Mesendoderm (in vitro differentiated cells): ENCODE measurements around the gene SIPA1L2. TPM values are rescaled to one million over a fixed set of nuclear protein-coding genes. Genes with fewer than 3 reads are reported as not detected.

Experiments
- DNase-seq: peaks from one replicate; pipeline ENCODE4 v3.0.0; 2013
- H2AK5ac ChIP-seq: 2 replicates; pipeline ENCODE4 v1.6.1; 2013; ENCODE audit warnings: low read length, inconsistent platforms
- H2BK120ac ChIP-seq: 2 replicates; pipeline ENCODE4 v1.6.1; 2013; ENCODE audit warnings: low read depth, mild to moderate bottlenecking, low read length, moderate library complexity, mixed read lengths
- H2BK15ac ChIP-seq: replicated peaks from 2 replicates; pipeline ENCODE4 v1.6.1; 2013; ENCODE audit warnings: low read depth, mild to moderate bottlenecking, moderate library complexity
- H2BK5ac ChIP-seq: 2 replicates; pipeline ENCODE4 v1.6.1; 2013; ENCODE audit warnings: low read length, inconsistent platforms
- H3K18ac ChIP-seq: 2 replicates; pipeline ENCODE4 v1.6.1; 2013; ENCODE audit warnings: mild to moderate bottlenecking, low read length, mixed read lengths
- H3K23ac ChIP-seq: one replicate; pipeline ENCODE4 v1.6.1; 2013; ENCODE audit warnings: low read length
- H3K27ac ChIP-seq: 2 replicates; pipeline ENCODE4 v1.5.1; 2013; ENCODE audit warnings: low read depth, mild to moderate bottlenecking, inconsistent platforms, low read length, moderate library complexity
- H3K27me3 ChIP-seq: 2 replicates; pipeline ENCODE4 v1.6.1; 2013; ENCODE audit warnings: low read length, control low read depth, mild to moderate bottlenecking, inconsistent platforms; ENCODE audit not compliant: insufficient read depth, poor library complexity
- H3K36me3 ChIP-seq: 2 replicates; pipeline ENCODE4 v1.6.1; 2013; ENCODE audit warnings: low read length, inconsistent platforms; ENCODE audit not compliant: control insufficient read depth, insufficient read depth
- H3K4ac ChIP-seq: one replicate; pipeline ENCODE4 v1.6.1; 2013; ENCODE audit warnings: low read depth, mild to moderate bottlenecking, low read length, moderate library complexity
- H3K4me1 ChIP-seq: 2 replicates; pipeline ENCODE4 v1.6.1; 2013; ENCODE audit warnings: low read depth, low read length, inconsistent platforms; ENCODE audit not compliant: control insufficient read depth
- H3K4me2 ChIP-seq: 2 replicates; pipeline ENCODE4 v1.6.1; 2013; ENCODE audit warnings: low read length
- H3K4me3 ChIP-seq: 2 replicates; pipeline ENCODE4 v1.5.1; 2013; ENCODE audit warnings: mild to moderate bottlenecking, low read length
- H3K56ac ChIP-seq: one replicate; pipeline ENCODE4 v1.6.1; 2013; ENCODE audit warnings: low read length
- H3K79me1 ChIP-seq: 2 replicates; pipeline ENCODE4 v1.6.1; 2013; ENCODE audit warnings: low read length, inconsistent platforms
- H3K79me2 ChIP-seq: 2 replicates; pipeline ENCODE4 v1.6.1; 2013; ENCODE audit warnings: mild to moderate bottlenecking, low read length; ENCODE audit not compliant: control insufficient read depth, insufficient read depth
- H3K9ac ChIP-seq: 2 replicates; pipeline ENCODE4 v1.6.1; 2013; ENCODE audit warnings: low read length, inconsistent platforms
- H4K5ac ChIP-seq: one replicate; pipeline ENCODE4 v1.6.1; 2013; ENCODE audit warnings: low read length
- H4K8ac ChIP-seq: one replicate; pipeline ENCODE4 v1.6.1; 2013; ENCODE audit warnings: low read depth, mild to moderate bottlenecking, control low read depth, low read length, moderate library complexity
- WGBS: extraction: QIAGEN DNeasy Blood & Tissue Kit; methylation state at CpG from one replicate; pipeline ENCODE4 v1.1.7; 2013; ENCODE audit warnings: low lambda C conversion rate, missing lambda C conversion rate; ENCODE audit not compliant: insufficient coverage; ENCODE audit errors: extremely low coverage; 5-methylcytosine and 5-hydroxymethylcytosine counted together
- polyA plus RNA-seq, 2 experiments: library from polyadenylated mRNA; stranded (reverse); fragments of 200-250 nt; gene quantifications; one replicate each; pipeline ENCODE4 v1.2.3, GENCODE V29; 2013

SIPA1L2 gene, protein sequence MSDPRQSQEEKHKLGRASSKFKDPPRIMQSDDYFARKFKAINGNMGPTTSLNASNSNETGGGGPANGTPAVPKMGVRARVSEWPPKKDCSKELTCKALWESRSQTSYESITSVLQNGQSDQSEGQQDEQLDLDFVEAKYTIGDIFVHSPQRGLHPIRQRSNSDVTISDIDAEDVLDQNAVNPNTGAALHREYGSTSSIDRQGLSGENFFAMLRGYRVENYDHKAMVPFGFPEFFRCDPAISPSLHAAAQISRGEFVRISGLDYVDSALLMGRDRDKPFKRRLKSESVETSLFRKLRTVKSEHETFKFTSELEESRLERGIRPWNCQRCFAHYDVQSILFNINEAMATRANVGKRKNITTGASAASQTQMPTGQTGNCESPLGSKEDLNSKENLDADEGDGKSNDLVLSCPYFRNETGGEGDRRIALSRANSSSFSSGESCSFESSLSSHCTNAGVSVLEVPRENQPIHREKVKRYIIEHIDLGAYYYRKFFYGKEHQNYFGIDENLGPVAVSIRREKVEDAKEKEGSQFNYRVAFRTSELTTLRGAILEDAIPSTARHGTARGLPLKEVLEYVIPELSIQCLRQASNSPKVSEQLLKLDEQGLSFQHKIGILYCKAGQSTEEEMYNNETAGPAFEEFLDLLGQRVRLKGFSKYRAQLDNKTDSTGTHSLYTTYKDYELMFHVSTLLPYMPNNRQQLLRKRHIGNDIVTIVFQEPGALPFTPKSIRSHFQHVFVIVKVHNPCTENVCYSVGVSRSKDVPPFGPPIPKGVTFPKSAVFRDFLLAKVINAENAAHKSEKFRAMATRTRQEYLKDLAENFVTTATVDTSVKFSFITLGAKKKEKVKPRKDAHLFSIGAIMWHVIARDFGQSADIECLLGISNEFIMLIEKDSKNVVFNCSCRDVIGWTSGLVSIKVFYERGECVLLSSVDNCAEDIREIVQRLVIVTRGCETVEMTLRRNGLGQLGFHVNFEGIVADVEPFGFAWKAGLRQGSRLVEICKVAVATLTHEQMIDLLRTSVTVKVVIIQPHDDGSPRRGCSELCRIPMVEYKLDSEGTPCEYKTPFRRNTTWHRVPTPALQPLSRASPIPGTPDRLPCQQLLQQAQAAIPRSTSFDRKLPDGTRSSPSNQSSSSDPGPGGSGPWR (N-terminal part only)
- polyA plus RNA-seq (2013, experiment 1 of 2), result 31.7 TPM
- polyA plus RNA-seq (2013, experiment 2 of 2), result 33.6 TPM

DNA sequence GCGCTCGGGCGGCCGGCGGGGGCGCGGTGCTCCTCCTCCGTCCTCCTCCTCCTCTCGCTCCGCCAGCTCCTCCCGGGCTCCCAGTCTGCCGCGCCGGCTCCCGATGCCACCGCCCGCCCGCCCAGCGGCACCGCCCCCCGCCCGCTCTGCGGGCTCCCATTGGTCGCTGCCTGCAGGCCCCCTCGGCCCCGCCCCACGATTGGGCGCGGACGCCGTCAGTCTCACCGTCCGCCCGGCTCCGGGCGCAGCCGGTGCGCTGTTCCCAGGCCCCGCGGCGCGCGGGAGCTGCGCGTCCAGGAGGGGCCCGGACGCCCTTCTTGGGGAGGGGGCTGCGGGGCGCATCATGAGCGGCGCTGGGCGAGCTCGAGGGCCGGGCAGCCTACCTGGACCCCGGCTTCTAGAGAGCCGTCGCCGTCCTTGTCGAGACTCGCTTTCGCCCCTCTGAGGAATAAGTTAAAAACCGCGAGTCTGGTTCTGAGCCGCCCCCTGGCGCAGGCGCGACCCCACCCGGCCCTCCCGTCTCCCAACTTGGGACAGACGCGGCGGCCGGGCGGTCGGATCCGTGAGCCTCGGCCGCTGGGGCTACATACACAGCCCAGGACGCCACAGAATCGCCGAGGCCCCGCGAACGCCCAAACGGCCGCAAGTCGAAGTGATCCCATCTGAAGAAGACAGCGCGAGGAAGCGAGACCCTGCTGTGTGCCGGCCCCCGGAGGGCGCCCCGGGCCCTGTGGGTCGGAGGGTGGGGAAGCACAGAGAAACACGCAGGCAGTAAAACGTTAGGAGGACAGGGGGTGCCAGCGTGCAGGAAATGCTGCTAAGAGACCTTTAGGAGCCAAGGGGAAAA is at the start of gene SIPA1L2:
Gene SIPA1L2 (minus strand): TSS at position 87 of the 847 bp plus-strand sequence. CDS start 114,794 bp downstream, outside the sequence.
- Histone ChIP-seq H3K4me1 (peaks cover 10% of the 10 kb centered on the region), H3K56ac (peak within 1 kb of the TSS; percentile 90), H4K5ac (no peak within 1 kb of the TSS), H3K79me2 (peaks cover 41% of the 10 kb centered on the region), H3K4ac (peak within 1 kb of the TSS; percentile 93), H2AK5ac (no peak within 1 kb of the TSS), H3K4me3 (peak within 1 kb of the TSS; percentile 84), H4K8ac (peak within 1 kb of the TSS; percentile 41), H3K4me2 (peak within 1 kb of the TSS; percentile 76), H3K9ac (peak within 1 kb of the TSS; percentile 82), H3K79me1 (peaks cover 1% of the 10 kb centered on the region), H3K23ac (peak within 1 kb of the TSS; percentile 95), H2BK5ac (no peak within 1 kb of the TSS), H2BK120ac (no peak within 1 kb of the TSS), H3K27ac (peak within 1 kb of the TSS; percentile 65), H2BK15ac (no peak within 1 kb of the TSS), H3K18ac (peak within 1 kb of the TSS; percentile 28), H3K27me3 (no peaks in the 10 kb centered on the region), H3K36me3 (no peaks in the 10 kb centered on the region)
- DNase-seq, result peak; percentile 96
- no CpG with 5 or more reads among the region's 98 CpGs for WGBS

DNA sequence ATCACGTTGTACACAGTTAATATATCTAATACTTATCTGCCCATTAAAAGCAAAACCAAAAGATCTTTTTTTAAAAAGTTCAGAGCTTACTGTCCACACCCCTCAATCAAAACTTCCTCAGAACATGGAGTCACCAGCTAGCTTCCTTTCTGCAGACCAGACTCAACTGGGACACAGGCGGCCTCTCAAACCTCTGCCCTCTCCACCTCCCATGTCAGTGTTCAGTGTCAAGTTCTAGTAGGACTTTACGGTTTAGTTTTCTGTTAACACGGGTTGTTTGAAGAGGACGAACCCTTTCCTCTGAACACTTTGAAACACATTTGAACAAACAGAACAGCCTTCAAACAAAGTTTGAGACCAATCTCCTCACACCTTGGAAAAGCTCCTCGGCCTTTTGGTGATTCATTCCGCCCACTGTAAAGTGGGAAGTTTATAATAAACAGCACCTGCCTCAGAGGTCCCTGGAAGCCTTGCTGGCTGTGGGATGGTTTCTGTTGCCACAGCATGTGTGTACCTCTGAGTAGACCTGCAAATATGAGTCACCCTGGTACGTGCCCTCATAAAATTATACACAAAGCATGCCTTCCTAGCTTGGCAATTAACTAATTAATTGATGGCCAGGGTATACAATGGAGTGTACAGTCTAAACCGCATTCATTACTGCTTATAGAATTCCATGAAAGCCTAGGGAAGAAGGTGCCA is 48.4 kb upstream of the SIPA1L2 start:
- Histone ChIP-seq H3K23ac (no peak overlapping the region), H3K79me2 (no peaks in the 10 kb centered on the region), H2BK120ac (no peak overlapping the region), H2BK15ac (no peak overlapping the region), H3K79me1 (no peaks in the 10 kb centered on the region), H3K27ac (no peak overlapping the region), H4K8ac (no peak overlapping the region), H3K56ac (no peak overlapping the region), H2AK5ac (no peak overlapping the region), H3K9ac (no peak overlapping the region), H3K18ac (no peak overlapping the region), H2BK5ac (no peak overlapping the region), H3K36me3 (no peaks in the 10 kb centered on the region), H3K4ac (no peak overlapping the region), H3K4me2 (no peak overlapping the region), H3K4me3 (no peak overlapping the region), H3K4me1 (no peaks in the 10 kb centered on the region), H3K27me3 (no peaks in the 10 kb centered on the region), H4K5ac (no peak overlapping the region)
- DNase-seq, result no peak
- no CpG with 5 or more reads among the region's 9 CpGs for WGBS

DNA sequence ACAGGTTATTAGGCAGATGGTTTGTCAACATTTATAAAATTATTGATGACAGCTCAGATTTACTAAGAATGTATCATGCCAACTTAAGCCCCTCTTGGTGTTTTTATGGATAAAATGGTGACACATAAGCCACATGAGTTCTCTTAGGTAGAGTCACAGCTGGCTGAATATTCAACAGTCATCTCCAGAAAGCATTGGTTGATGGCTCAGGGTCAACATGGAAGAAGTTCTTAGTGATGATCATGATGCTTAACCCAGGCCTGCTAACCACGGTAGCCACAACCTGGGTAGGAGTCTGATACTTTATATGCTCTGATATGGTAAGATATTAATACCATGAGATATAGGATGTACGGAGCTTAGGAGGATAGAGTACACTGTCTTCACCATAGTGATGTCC is 46.4 kb upstream of the SIPA1L2 start:
- Histone ChIP-seq H3K56ac (no peak overlapping the region), H4K5ac (no peak overlapping the region), H4K8ac (no peak overlapping the region), H3K4me3 (no peak overlapping the region), H3K79me2 (no peaks in the 10 kb centered on the region), H3K9ac (no peak overlapping the region), H3K4me1 (no peaks in the 10 kb centered on the region), H3K4me2 (no peak overlapping the region), H3K36me3 (no peaks in the 10 kb centered on the region), H2BK120ac (no peak overlapping the region), H3K27me3 (no peaks in the 10 kb centered on the region), H2AK5ac (no peak overlapping the region), H3K18ac (no peak overlapping the region), H3K79me1 (no peaks in the 10 kb centered on the region), H3K4ac (no peak overlapping the region), H2BK5ac (no peak overlapping the region), H2BK15ac (no peak overlapping the region), H3K23ac (no peak overlapping the region), H3K27ac (no peak overlapping the region)
- no peak for DNase-seq
- no CpG with 5 or more reads among the region's 2 CpGs for WGBS

DNA sequence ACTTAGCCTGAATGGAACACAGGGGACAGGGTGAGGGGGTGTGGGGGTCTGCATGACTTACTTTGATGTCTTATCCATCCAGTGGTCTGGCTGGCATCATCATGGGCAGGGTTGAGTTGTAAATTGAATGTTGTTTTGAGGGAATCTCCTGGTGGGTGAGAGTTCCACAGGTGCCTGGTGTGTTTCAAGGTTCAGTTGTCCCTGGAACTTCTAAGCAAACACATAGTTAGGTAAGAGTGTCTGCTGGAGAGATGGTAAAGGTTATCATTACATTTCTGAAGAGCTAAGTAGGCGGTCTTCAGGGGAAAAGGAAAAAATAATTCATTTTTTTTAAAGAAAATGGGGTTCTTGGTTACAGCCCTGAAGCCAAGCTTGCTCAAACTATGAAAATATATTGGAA is 46.0 kb upstream of the SIPA1L2 start:
- no peak overlapping the region for H3K27ac ChIP-seq
- H3K4ac ChIP-seq, result no peak overlapping the region
- no peak overlapping the region for H3K18ac ChIP-seq
- H3K23ac ChIP-seq, result no peak overlapping the region
- H4K8ac ChIP-seq, result no peak overlapping the region
- WGBS, result no CpG with 5 or more reads among the region's 1 CpG
- no peaks in the 10 kb centered on the region for H3K79me2 ChIP-seq
- H2BK120ac ChIP-seq, result no peak overlapping the region
- no peak overlapping the region for H3K4me3 ChIP-seq
- no peaks in the 10 kb centered on the region for H3K4me1 ChIP-seq
- no peak overlapping the region for H3K9ac ChIP-seq
- no peaks in the 10 kb centered on the region for H3K27me3 ChIP-seq
- H2BK5ac ChIP-seq, result no peak overlapping the region
- H4K5ac ChIP-seq, result no peak overlapping the region
- H2AK5ac ChIP-seq, result no peak overlapping the region
- H3K4me2 ChIP-seq, result no peak overlapping the region
- no peak overlapping the region for H2BK15ac ChIP-seq
- no peak for DNase-seq
- H3K56ac ChIP-seq, result no peak overlapping the region
- H3K79me1 ChIP-seq, result no peaks in the 10 kb centered on the region
- H3K36me3 ChIP-seq, result no peaks in the 10 kb centered on the region

DNA sequence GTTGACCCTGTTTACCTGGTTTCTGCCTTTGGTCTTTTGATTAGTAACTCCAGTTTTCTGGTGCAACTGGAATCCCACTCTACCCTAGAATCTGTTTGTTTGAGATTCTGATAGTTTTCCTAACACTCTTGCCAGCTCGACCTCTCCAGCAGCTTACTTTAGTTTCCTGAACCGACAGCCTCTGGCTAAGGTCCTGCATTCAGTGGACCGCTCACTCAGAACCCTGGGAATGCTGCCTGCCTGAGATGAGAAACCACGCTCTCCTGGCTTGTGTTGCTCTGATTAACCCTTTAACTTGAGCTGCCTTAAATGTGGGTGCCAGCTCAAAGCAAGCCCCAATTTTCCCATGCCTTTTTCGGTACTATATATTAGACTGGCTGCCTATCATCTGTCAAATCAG is 45.3 kb upstream of the SIPA1L2 start:
- Histone ChIP-seq H3K23ac (no peak overlapping the region), H3K56ac (no peak overlapping the region), H3K27me3 (no peaks in the 10 kb centered on the region), H3K18ac (no peak overlapping the region), H3K4me1 (no peaks in the 10 kb centered on the region), H2BK15ac (no peak overlapping the region), H4K5ac (no peak overlapping the region), H3K79me2 (no peaks in the 10 kb centered on the region), H2AK5ac (no peak overlapping the region), H3K4me3 (no peak overlapping the region), H3K9ac (no peak overlapping the region), H3K79me1 (no peaks in the 10 kb centered on the region), H3K4me2 (no peak overlapping the region), H2BK120ac (no peak overlapping the region), H3K4ac (no peak overlapping the region), H2BK5ac (no peak overlapping the region), H3K36me3 (no peaks in the 10 kb centered on the region), H4K8ac (no peak overlapping the region), H3K27ac (no peak overlapping the region)
- no peak for DNase-seq
- WGBS, result no CpG with 5 or more reads among the region's 5 CpGs
